GM18502 (cell line): ENCODE data around the gene E4F1.
A peak's percentile ranks its signal among the peaks of the same experiment; 100 is the strongest.
"Not testable (repeated sequence)": the region's sequence is repeated elsewhere in the genome, so short reads cannot be mapped to it uniquely, and the experiment has no call there.

Source experiments
- ATAC-seq: cut with Tn5 transposase; IDR thresholded peaks from one replicate; pipeline ENCODE4 v1.9.1; 2021; ENCODE audit warnings: mild to moderate bottlenecking; ENCODE audit not compliant: unreplicated experiment, poor library complexity

Gene E4F1

DNA sequence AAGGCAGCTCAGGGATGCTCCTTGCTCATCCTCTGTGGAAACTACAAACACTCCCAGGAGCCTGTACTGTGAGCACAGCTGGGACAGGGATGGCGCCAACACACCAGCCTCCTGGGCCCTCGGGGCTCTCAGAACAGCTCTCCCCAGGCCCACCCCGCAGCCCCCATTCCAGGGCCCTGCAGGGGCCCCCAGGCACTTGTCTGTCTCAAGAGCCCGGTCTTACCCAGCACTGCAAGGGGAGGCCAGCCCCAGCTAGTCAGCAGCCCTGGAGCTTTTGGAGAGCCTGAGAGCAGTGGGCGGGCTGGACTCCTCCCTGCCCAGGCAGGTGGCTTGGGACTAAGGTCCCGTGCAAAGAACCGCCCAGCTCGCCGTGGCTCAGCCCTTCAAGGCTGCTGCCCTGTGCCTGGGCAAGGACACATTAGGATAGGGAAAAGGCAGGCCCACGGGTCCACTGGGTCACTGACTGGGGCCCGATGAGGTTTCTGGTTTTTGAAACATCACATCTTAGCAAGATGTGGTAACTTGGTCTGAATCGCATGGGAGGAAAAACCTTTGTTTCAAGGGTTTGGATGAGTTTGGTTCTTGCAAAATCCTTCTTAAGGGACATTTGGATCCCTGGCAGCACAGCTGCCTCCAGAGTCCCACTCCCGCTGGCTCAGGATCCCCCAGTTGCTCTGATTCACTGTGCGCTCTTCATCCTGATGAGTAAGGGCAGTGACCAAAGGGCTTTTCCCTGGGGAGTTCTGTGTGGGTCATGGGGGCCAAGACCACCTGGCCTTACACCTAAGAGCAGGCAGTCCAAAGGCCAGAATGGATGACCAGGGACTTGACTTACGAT lies 15.7 kb downstream of the E4F1 start:
- ATAC-seq: no peak

DNA sequence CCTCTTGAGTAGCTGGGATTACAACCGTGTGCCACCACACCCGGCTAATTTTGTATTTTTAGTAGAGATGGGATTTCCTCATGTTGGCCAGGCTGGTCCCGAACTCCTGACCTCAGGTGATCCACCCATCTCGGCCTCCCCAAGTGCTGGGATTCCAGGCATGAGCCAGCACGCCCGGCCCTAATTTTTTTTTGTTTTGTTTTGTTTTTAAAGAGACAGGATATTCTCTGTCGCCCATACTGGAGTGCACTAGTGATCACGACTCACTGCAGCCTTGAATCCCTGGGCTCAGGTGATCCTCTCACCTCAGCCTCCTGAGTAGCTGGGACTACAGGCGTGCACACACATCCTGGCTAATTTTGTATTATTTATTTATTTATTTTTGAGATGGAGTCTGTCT lies 16.9 kb downstream of the E4F1 start:
- ATAC-seq: not testable (repeated sequence)

GRCh38 chr16:2242598-2242997 lies 19.2 kb downstream of the E4F1 start:
- ATAC-seq: no peak

DNA sequence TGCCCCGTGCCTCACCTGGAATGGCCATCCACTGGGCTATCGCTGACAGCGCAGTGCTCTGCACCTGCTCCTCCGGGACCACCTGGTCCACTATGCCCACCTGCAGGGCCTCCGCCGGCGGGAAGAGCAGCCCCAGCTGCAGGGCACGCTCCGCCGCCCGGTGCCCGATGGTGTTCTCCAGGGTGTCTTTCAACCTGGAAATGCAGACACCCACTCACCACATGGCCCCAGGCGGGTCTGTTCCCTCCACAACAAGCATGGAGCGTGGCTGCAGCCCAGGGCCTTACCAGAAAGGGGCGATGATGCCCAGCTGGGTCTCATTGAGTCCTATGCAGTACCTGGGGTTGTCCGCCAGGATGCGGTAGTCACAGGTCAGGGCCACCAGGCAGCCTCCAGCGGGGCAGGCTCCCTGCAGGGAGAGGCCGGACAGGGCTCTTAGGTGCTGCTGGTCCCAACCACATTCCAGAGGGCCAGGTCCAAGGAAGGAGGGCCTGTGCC lies 19.7 kb downstream of the E4F1 start:
- no peak for ATAC-seq

- ATAC-seq: no peak
Measured at GRCh38 chr16:2243781-2244180, 20.4 kb downstream of the E4F1 start.

GRCh38 chr16:2244301-2244700 lies 20.9 kb downstream of the E4F1 start:
- no peak for ATAC-seq

GRCh38 chr16:2244926-2245795 lies 21.8 kb downstream of the E4F1 start:
- ATAC-seq: no peak

GRCh38 chr16:2246301-2246885 lies 23.0 kb downstream of the E4F1 start:
- ATAC-seq: no peak

DNA sequence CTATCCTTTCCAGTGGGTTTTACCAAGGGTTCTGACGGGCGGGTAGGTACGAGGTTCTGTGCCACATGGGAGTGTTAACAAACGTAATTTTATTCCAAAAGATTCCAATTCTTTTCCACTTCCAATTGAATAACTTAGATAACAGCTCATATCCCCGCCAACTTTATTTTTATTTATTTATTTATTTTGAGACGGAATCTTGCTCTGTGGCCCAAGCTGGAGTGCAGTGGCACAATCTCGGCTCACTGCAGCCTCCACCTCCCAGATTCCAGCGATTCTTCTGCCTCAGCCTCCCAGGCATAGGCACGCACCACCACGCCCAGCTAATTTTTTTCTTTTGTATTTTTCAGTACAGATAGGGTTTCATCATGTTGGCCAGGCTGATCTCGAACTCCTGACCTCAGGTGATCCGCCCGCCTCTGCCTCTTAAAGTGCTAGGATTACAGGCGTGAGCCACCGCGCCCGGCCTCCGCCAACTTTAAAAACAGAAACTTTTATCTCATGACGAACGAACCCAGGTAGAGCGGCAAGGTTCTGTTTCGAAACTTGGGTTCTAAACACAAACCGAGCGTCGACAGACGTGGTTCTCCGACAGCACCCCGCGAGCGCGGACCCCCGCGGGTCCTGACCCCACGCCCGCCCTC lies 27.4 kb downstream of the E4F1 start:
- no peak for ATAC-seq

DNA sequence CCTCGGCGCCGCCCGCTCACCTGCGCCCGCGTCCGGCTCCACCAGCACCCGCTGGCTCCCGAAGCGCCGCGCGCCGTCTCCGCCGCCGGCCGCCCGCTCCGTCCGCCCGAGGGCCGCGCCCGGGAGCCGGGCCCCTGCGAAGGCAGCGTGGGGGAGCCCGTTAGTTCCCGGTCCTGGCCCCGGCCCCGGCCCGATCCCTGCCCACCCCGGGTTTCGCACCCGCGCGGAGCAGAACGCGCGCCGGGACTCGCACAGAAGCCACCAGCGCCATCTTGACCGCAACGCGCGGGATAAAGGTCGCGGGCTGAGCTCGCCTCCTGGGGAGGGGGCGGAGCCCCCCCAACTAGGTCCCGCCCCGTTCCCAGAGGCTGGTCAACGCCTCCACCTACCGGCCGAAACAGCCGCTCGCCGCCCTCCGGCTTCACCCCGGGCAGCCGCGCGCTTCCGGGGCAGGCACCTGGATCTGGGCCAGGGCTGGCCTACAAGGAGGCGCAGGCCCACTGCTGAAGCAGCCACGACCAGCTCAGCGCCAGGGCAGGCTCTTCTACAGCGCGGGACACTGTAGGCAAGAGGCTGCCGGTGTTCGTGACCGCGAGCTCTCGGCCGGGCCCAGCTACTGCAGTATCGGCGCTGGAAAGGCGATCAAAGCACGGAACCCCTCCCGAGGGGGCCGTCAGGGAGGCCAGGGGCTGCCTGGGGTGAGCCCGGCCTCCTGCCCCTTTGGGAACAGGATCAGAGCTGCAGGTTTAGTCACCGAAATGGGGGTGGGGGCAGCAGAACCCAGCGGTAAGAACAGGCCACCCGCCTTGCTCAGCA lies 28.1 kb downstream of the E4F1 start, which contains the start of gene ECI1:
Gene ECI1 (minus strand): TSS at position 292 of the 816 bp plus-strand sequence. CDS start 21 bp downstream, at position 271.
- ATAC-seq: peak; percentile 89

GRCh38 chr16:2252806-2253148 lies 29.4 kb downstream of the E4F1 start:
- ATAC-seq: no peak

DNA sequence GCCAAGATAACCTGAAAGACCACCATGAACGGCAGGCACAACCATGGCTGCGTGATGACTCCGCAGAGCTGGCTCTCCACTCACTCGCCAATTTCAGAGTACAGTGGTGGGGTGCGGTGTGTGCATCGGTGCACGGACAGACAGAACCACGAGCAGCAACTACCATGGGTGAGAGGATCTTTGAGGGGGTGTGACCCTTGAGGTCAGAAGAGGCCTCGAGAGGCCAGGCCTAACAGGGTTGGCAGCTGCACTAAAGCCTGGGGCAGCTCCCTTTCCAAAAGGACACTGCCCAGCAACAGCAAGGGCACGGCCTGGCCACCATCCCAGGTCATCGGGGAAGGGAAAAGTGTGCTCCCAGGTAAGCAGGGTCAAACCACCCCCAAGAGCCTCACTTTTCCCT lies 29.9 kb downstream of the E4F1 start:
- no peak for ATAC-seq

GRCh38 chr16:2256531-2257140 lies 33.2 kb downstream of the E4F1 start:
- ATAC-seq: no peak

DNA sequence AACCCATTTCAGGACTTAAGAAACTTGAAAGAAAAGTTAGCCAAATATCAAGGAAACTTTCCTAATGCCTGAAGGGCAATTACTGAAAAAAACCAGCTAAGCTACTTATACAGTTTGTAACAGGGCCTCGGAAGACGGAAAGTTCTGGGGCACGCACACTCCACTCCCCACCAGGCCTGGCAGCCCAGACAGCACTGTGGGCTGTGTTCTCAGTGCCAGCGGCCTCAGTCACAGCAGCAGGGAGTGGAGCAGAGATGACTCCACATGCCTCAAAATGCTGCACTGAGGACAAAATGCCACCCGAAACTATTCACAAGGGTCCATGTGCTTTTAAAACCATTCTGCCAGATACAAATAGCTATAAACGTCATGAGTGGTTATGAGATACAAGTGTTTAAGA lies 34.3 kb downstream of the E4F1 start:
- ATAC-seq: no peak

DNA sequence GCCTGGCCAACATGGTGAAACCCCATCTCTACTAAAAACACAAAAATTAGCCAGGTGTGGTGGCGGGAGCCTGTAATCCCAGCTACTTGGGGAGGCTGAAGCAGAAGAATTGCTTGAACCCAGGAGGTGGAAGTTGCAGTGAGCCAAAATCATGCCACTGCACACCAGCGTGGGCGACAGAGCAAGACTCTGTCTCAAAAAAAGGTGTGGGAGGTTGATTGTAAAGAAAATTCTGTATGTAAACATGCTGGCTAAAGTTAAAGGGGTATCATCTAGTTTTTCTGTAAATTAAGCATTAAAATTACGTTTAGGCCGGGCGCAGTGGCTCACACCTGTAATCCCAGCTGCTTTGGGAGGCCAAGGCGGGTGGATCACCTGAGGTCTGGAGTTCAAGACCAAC lies 35.1 kb downstream of the E4F1 start:
- not testable (repeated sequence) for ATAC-seq

DNA sequence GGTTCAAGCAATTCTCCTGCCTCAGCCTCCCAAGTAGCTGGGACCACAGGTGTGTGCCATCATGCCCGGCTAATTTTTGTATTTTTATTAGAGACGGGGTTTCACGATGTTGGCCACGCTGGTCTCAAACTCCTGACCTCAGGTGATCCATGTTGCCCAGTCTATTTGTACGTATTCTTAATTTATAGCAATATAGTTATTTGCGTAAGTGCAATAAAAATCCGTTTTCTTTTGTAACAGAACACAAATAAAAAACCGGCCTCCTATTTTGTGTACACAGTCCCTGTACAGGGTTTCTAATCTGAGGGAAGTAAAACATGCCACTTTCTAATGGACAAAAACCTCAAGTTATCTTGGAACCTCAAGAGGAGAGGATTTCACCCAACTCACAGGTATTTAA lies 36.9 kb downstream of the E4F1 start:
- no peak for ATAC-seq

GRCh38 chr16:2263026-2263425 lies 39.6 kb downstream of the E4F1 start:
- ATAC-seq: not testable (repeated sequence)

DNA sequence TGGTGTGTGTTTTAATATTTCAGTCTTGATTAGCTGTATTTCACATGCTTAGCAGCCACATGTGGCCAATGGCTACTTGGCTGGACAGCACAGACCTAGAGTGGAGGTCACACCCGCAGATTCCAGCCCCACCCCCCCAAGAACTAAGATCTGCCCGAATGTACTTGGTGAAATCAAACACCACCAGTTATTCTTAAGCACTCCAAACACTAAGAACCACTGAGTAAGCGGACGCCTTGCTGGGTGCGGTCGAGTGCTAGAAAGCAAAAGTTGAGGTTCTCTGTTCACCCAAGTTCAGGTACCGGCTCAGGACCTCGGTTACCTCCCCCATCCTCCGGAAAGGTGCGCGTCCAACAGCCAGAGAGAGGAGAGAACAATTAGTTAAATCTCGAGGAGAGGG lies 43.5 kb downstream of the E4F1 start:
- ATAC-seq: not testable (repeated sequence)

DNA sequence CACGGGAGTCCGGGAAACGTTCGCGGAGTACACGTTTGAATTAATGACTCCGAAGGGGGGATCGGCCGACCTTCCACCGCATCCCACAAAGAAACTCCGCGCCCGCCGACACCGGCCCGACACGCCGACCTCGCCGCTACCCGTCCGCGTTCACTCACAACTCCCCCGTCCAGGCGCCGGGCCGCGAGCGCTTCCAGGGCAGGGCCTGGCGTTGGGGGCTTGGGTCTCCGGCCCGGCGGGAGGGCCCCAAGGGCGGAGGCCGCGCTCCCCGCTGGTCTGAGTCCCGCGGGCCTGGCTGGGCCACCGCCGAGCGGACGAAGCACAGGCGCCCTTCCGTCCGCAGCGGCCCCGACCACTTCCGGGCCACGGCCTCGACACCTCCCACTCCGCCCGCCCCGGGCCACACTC lies 44.1 kb downstream of the E4F1 start:
- peak; percentile 59 for ATAC-seq
